HepG2 (cell line): ENCODE results near the gene SLC9A8. TPM values are rescaled to one million over a fixed set of nuclear protein-coding genes. Genes with fewer than 3 reads are reported as not detected.

Source experiments
- BRD4 ChIP-seq: sonication (generic); formaldehyde crosslinking; IDR thresholded peaks from 2 replicates; pipeline ENCODE4 v1.4.0; 2020; ENCODE audit warnings: missing genetic modification reagents
- E2F2 ChIP-seq: sonication (generic); formaldehyde crosslinking; IDR thresholded peaks from 2 replicates; pipeline ENCODE4 v1.4.0; 2020; ENCODE audit warnings: missing genetic modification reagents, borderline replicate concordance
- FOXA1 ChIP-seq, 2 experiments: fragments of 450-650 bp in 1 of 2; sonication (generic) in 1 of 2; formaldehyde crosslinking in 1 of 2; IDR thresholded peaks; 2 replicates each; pipeline versions ENCODE4 v1.4.0 to v1.6.1; 2016 to 2020; ENCODE audit warnings: missing genetic modification reagents in 1 of 2
- GRHL1 ChIP-seq: sonication (generic); formaldehyde crosslinking; conservative IDR thresholded peaks from 2 replicates; pipeline ENCODE4 v1.8.0; 2022; ENCODE audit warnings: missing genetic modification reagents
- HMG20B ChIP-seq: conservative IDR thresholded peaks from 2 replicates; pipeline ENCODE4 v1.6.1; 2016; ENCODE audit warnings: missing genetic modification reagents, missing compliant biosample characterization
- HNRNPUL1 ChIP-seq: fragments of 200-400 bp; formaldehyde crosslinking; IDR thresholded peaks from 2 replicates; pipeline ENCODE4 v1.6.1; 2017; ENCODE audit warnings: low read depth, mild to moderate bottlenecking, low read length, moderate library complexity
- ISL2 ChIP-seq: sonication (generic); formaldehyde crosslinking; IDR thresholded peaks from 2 replicates; pipeline ENCODE4 v1.5.0; 2020; ENCODE audit warnings: missing genetic modification reagents
- KDM1A ChIP-seq: IDR thresholded peaks from 2 replicates; pipeline ENCODE4 v1.6.1; 2016; ENCODE audit warnings: missing compliant biosample characterization
- KDM5A ChIP-seq: fragments of 200-600 bp; sonication (generic); IDR thresholded peaks from 2 replicates; pipeline ENCODE4 v1.7.0; 2018; ENCODE audit warnings: antibody characterized with exemption, mild to moderate bottlenecking, low read length, borderline replicate concordance
- MAZ ChIP-seq, 2 experiments: sonication (generic) in 1 of 2; formaldehyde crosslinking in 1 of 2; IDR thresholded peaks; 2 replicates each; pipeline versions ENCODE4 v1.5.0 to v1.6.1; 2012 to 2020; ENCODE audit warnings: low read depth in 2 of 2, mild to moderate bottlenecking in 2 of 2, borderline replicate concordance in 1 of 2, improper control_type of control experiment in 1 of 2, low read length in 1 of 2, missing genetic modification reagents in 1 of 2, moderate library complexity in 1 of 2
- MLX ChIP-seq: IDR thresholded peaks from 2 replicates; pipeline ENCODE4 v1.6.1; 2016
- MXD4 ChIP-seq: IDR thresholded peaks from 2 replicates; pipeline ENCODE4 v1.6.1; 2016; ENCODE audit warnings: mild to moderate bottlenecking, missing biosample characterization, missing genetic modification reagents
- RBFOX2 ChIP-seq: fragments of 200-400 bp; formaldehyde crosslinking; IDR thresholded peaks from 2 replicates; pipeline ENCODE4 v1.6.1; 2017; ENCODE audit warnings: low read depth, mild to moderate bottlenecking, low read length
- RBM22 ChIP-seq: fragments of 200-400 bp; formaldehyde crosslinking; optimal IDR thresholded peaks from 2 replicates; pipeline ENCODE3; 2017; ENCODE audit warnings: mild to moderate bottlenecking, low read length, moderate library complexity
- RXRA ChIP-seq: sonication (generic); formaldehyde crosslinking; IDR thresholded peaks from 2 replicates; pipeline ENCODE4 v1.5.1; 2020; ENCODE audit warnings: missing genetic modification reagents
- SAP130 ChIP-seq: IDR thresholded peaks from 2 replicates; pipeline ENCODE4 v1.6.1; 2016; ENCODE audit warnings: low read depth
- TRIM22 ChIP-seq: fragments of 450-650 bp; IDR thresholded peaks from 2 replicates; pipeline ENCODE4 v1.6.1; 2017
- ZBTB8A ChIP-seq: sonication (generic); formaldehyde crosslinking; IDR thresholded peaks from 2 replicates; pipeline ENCODE4 v1.4.0; 2020; ENCODE audit warnings: mild to moderate bottlenecking, low read depth, missing genetic modification reagents, borderline replicate concordance
- ZNF124 ChIP-seq: sonication (generic); formaldehyde crosslinking; IDR thresholded peaks from 2 replicates; pipeline ENCODE4 v1.4.0; 2020; ENCODE audit warnings: missing genetic modification reagents
- ZNF136 ChIP-seq: sonication (generic); formaldehyde crosslinking; IDR thresholded peaks from 2 replicates; pipeline ENCODE4 v1.8.1; 2022; ENCODE audit warnings: low read depth, mild to moderate bottlenecking, moderate library complexity, missing genetic modification reagents
- ZNF564 ChIP-seq: sonication (generic); formaldehyde crosslinking; IDR thresholded peaks from 2 replicates; pipeline ENCODE4 v1.8.1; 2023; ENCODE audit warnings: mild to moderate bottlenecking, missing genetic modification reagents
- ZNF570 ChIP-seq: sonication (generic); formaldehyde crosslinking; IDR thresholded peaks from 2 replicates; pipeline ENCODE4 v1.4.0; 2020; ENCODE audit warnings: mild to moderate bottlenecking, missing genetic modification reagents, borderline replicate concordance
- ZNF607 ChIP-seq: sonication (generic); formaldehyde crosslinking; IDR thresholded peaks from 2 replicates; pipeline ENCODE4 v1.5.1; 2020; ENCODE audit warnings: missing genetic modification reagents, mild to moderate bottlenecking, borderline replicate concordance
- ZNF644 ChIP-seq: IDR thresholded peaks from 2 replicates; pipeline ENCODE4 v1.6.1; 2016; ENCODE audit warnings: low read depth
- ZNF747 ChIP-seq: sonication (generic); formaldehyde crosslinking; IDR thresholded peaks from 2 replicates; pipeline ENCODE4 v1.8.1; 2023; ENCODE audit warnings: missing genetic modification reagents, mild to moderate bottlenecking, borderline replicate concordance
- ZNF878 ChIP-seq: sonication (generic); formaldehyde crosslinking; IDR thresholded peaks from 2 replicates; pipeline ENCODE4 v1.8.1; 2023; ENCODE audit warnings: mild to moderate bottlenecking, missing genetic modification reagents, moderate library complexity
- polyA plus RNA-seq, 8 experiments: library from polyadenylated mRNA; depleted of rRNA in 3 of 8; stranded (reverse) in 7 of 8; unstranded in 1 of 8; fragments of >200 nt; fragmentation: Illumina TruSeq in 4 of 8; extraction: Trizol in 4 of 8; gene quantifications; 2 replicates each; pipeline versions ENCODE4 v1.2.1 to v1.2.3, GENCODE V29; 2011 to 2016; ENCODE audit warnings: low read depth in 4 of 8, missing spikeins in 1 of 8, mixed read lengths in 1 of 8; ENCODE audit not compliant: insufficient read depth in 1 of 8
- total RNA-seq, 5 experiments: library from RNA; depleted of rRNA; stranded (reverse); fragments of >200 nt; fragmentation: Illumina TruSeq; extraction: Trizol; gene quantifications; 2 replicates each; pipeline ENCODE4 v1.2.3, GENCODE V29; 2016; ENCODE audit warnings: low read depth in 1 of 5

The SLC9A8 gene
- total and polyA plus RNA-seq, 2 of the 13 experiments (the other 11 are each of a cell fraction or from before 2014, with no cell fraction given) = 4.1 to 7.4 TPM

GRCh38 chr20:49928411-49929141, 115.9 kb downstream of the SLC9A8 start (continued):
- no peak for TF ChIP-seq GRHL1 (CRISPR knock-in tag)
- no peak for TF ChIP-seq HMG20B (CRISPR knock-in tag)
- no peak for TF ChIP-seq HNRNPUL1
- TF ChIP-seq MXD4 = peak; percentile 62; the same call in 1 of the 2 replicates
- no peak for TF ChIP-seq ZNF878 (CRISPR knock-in tag)
- TF ChIP-seq KDM5A = no peak
- TF ChIP-seq FOXA1 (IDR thresholded peaks at IDR 0.05) = no peak
- no peak for TF ChIP-seq FOXA1 (CRISPR knock-in tag; IDR thresholded peaks at IDR 0.05)
- TF ChIP-seq RBFOX2 = no peak
- TF ChIP-seq ISL2 (CRISPR knock-in tag) = no peak; the same call in 1 of the 2 replicates
- no peak for TF ChIP-seq ZNF564 (CRISPR knock-in tag)
- TF ChIP-seq TRIM22 = no peak
- TF ChIP-seq RXRA (CRISPR knock-in tag) = no peak
- 0 out of 2 replicates have a peak, but pooled peaks have one; percentile 62 for TF ChIP-seq ZNF124
- no peak for TF ChIP-seq ZNF570 (CRISPR knock-in tag)
- TF ChIP-seq KDM1A (CRISPR knock-in tag) = no peak
- TF ChIP-seq ZNF136 (CRISPR knock-in tag) = no peak
- TF ChIP-seq ZNF747 (CRISPR knock-in tag) = peak; percentile 58; the same call in 1 of the 2 replicates
- TF ChIP-seq MAZ (IDR thresholded peaks at IDR 0.05; ENCODE audit: borderline replicate concordance, low read depth, low read length) = no peak
- no peak for TF ChIP-seq MAZ (CRISPR knock-in tag; IDR thresholded peaks at IDR 0.05; ENCODE audit: low read depth)
- no peak for TF ChIP-seq ZNF644 (CRISPR knock-in tag)
- TF ChIP-seq MLX (CRISPR knock-in tag) = no peak; the same call in 1 of the 2 replicates
- peak; percentile 67; the same call in 1 of the 2 replicates for TF ChIP-seq SAP130 (CRISPR knock-in tag)
- TF ChIP-seq BRD4 (CRISPR knock-in tag) = no peak
- TF ChIP-seq ZBTB8A = no peak
- TF ChIP-seq ZNF607 (CRISPR knock-in tag) = peak; percentile 70; the same call in 1 of the 2 replicates
- no peak for TF ChIP-seq RBM22
- no peak for TF ChIP-seq E2F2 (CRISPR knock-in tag)
